ENCODE results near the gene GREB1. TPM values are rescaled to one million over a fixed set of nuclear protein-coding genes. Genes with fewer than 3 reads are reported as not detected.

Gene GREB1
- total RNA-seq, 1 experiment from 2014 or later = 0.37 TPM

DNA sequence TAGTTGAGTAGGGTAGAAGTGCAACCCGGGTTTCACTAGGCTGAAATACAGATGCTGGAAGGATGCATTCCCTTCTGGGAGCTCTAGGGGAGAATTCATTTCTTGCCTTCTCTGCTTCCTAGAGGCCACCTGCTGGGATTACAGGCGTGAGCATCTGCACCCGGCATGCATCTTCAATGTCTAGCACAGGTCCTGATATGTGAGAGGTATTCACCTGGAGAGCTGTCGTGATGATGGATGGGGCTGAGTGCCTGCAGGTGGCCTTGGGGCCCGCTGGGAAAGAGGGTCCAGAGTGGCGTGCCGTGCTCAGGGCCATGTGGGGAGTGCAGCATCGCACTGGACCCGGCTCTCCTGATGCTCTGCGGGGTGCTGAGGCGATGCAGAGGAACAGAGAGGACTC, 142.8 kb downstream of the GREB1 start:
- Histone ChIP-seq H3F3A (ENCODE audit: insufficient read depth, low read depth) (peaks cover 15% of the 10 kb centered on the region), H2AFZ (no peak overlapping the region), H3K9me3 (ENCODE audit: insufficient read depth, low read depth) (0 out of 2 replicates have a peak, but pooled peaks cover 6% of the 10 kb centered on the region), H3K4me3 (no peak overlapping the region), H3K79me2 (ENCODE audit: low read depth) (no peaks in the 10 kb centered on the region), H3K4me1 (replicated peaks; ENCODE audit: insufficient read depth) (peaks cover 27% of the 10 kb centered on the region), H3K36me3 (ENCODE audit: low read depth) (no peaks in the 10 kb centered on the region), H3K27me3 (ENCODE audit: insufficient read depth, low read depth) (0 out of 2 replicates have a peak, but pooled peaks cover 4% of the 10 kb centered on the region), H4K20me1 (ENCODE audit: insufficient read depth) (no peaks in the 10 kb centered on the region), H3K4me2 (no peak overlapping the region), H3K9me2 (ENCODE audit: insufficient read depth) (no peaks in the 10 kb centered on the region), H3K27ac (no peak overlapping the region)
- intact Hi-C loops (cut with micrococcal nuclease; ENCODE audit: unreplicated experiment) = no loop called here
- POLR2A ChIA-PET (ENCODE audit: unreplicated experiment) = no interaction called here
- BruUV-seq (replicated peaks) = no TSS peak
- DNase-seq = no peak
- CTCF ChIA-PET = interaction anchor here (0.9 kb wide), 1 partner anchor 11 kb away, joined by 5 read pairs; no protein-coding TSS in a partner anchor
- TF ChIP-seq EZH2 (IDR thresholded peaks at IDR 0.05; ENCODE audit: low read depth) = no peak

DNA sequence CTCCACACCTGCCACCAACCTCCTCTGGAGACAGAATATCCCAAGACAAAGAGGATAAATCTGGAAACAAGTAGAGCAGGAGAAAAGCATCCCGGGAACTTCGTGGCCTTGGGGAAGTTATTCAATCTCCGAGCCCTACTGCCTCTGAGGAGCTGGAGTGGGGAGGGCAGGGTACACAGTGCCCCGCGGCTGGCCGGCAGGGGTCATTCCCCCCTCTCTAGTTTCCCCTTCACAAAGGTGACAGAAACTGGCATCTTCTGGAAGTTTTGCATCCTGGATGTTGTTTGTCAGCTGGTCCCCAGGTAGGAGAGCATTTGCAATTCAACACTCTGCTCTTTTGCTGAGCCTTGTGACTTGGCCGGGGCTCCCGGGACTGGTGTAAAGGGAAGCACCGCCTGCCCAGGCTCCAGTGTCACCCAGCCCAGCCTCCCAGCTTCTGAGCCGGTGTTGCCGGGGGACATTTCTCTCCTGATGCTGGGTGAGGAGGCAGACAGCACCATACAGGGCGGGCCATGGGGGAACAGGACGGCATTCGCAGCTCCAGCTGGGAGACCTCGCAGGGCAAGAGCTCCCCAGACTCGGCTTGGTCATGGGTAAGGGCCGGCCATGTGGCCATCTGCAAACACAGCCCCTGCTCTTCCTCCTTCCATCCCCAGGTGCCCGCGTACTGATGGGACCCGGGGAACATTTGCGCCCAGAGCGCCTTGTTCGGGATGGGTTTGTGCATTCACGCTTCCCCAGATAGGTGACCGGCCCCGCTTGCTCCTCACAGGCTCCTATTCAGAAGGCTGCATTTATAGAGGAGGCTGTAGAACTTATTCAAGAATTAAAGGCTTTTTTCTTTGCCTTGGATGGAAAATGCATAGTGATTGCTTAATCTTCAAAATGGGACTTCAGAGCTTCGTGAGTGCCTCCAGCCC, 143.6 kb downstream of the GREB1 start:
- Histone ChIP-seq H3K4me3 (no peak overlapping the region), H3K27me3 (ENCODE audit: insufficient read depth, low read depth) (0 out of 2 replicates have a peak, but pooled peaks cover 4% of the 10 kb centered on the region), H3K36me3 (ENCODE audit: low read depth) (no peaks in the 10 kb centered on the region), H4K20me1 (ENCODE audit: insufficient read depth) (no peaks in the 10 kb centered on the region), H3K9me2 (ENCODE audit: insufficient read depth) (no peaks in the 10 kb centered on the region), H3K4me1 (replicated peaks; ENCODE audit: insufficient read depth) (peaks cover 27% of the 10 kb centered on the region), H3K4me2 (no peak overlapping the region), H3K79me2 (ENCODE audit: low read depth) (no peaks in the 10 kb centered on the region), H3K27ac (no peak overlapping the region), H3F3A (ENCODE audit: insufficient read depth, low read depth) (peaks cover 15% of the 10 kb centered on the region), H3K9me3 (ENCODE audit: insufficient read depth, low read depth) (0 out of 2 replicates have a peak, but pooled peaks cover 6% of the 10 kb centered on the region), H2AFZ (no peak overlapping the region)
- TF ChIP-seq CTCF (conservative IDR thresholded peaks at IDR 0.05) = no peak
- TF ChIP-seq EZH2 (IDR thresholded peaks at IDR 0.05; ENCODE audit: low read depth) = no peak
- BruUV-seq (replicated peaks) = no TSS peak
- DNase-seq = no peak
- intact Hi-C loops (cut with micrococcal nuclease; ENCODE audit: unreplicated experiment) = no loop called here
- ChIA-PET POLR2A (ENCODE audit: unreplicated experiment) (no interaction called here), CTCF (interaction anchor here (0.9 kb wide), 1 partner anchor 10 kb away, joined by 5 read pairs; no protein-coding TSS in a partner anchor)

GRCh38 chr2:11678306-11678960, 144.6 kb downstream of the GREB1 start:
- Histone ChIP-seq H4K20me1 (ENCODE audit: insufficient read depth) (no peaks in the 10 kb centered on the region), H3F3A (ENCODE audit: insufficient read depth, low read depth) (peaks cover 15% of the 10 kb centered on the region), H3K79me2 (ENCODE audit: low read depth) (no peaks in the 10 kb centered on the region), H3K4me2 (no peak overlapping the region), H3K27me3 (ENCODE audit: insufficient read depth, low read depth) (0 out of 2 replicates have a peak, but pooled peaks cover 4% of the 10 kb centered on the region), H3K9me2 (ENCODE audit: insufficient read depth) (no peaks in the 10 kb centered on the region), H3K9me3 (ENCODE audit: insufficient read depth, low read depth) (0 out of 2 replicates have a peak, but pooled peaks cover 6% of the 10 kb centered on the region), H3K4me1 (replicated peaks; ENCODE audit: insufficient read depth) (peaks cover 27% of the 10 kb centered on the region), H2AFZ (no peak overlapping the region), H3K4me3 (no peak overlapping the region), H3K36me3 (ENCODE audit: low read depth) (no peaks in the 10 kb centered on the region), H3K27ac (no peak overlapping the region)
- POLR2A ChIA-PET (ENCODE audit: unreplicated experiment) = no interaction called here
- TF ChIP-seq CTCF (conservative IDR thresholded peaks at IDR 0.05) (no peak), EZH2 (IDR thresholded peaks at IDR 0.05; ENCODE audit: low read depth) (no peak)
- intact Hi-C loops (cut with micrococcal nuclease; ENCODE audit: unreplicated experiment) = no loop called here
- no peak for DNase-seq
- CTCF ChIA-PET = no interaction called here
- no TSS peak for BruUV-seq (replicated peaks)
